Measurements from ENCODE around the gene ZNF518B.

The ZNF518B gene, protein sequence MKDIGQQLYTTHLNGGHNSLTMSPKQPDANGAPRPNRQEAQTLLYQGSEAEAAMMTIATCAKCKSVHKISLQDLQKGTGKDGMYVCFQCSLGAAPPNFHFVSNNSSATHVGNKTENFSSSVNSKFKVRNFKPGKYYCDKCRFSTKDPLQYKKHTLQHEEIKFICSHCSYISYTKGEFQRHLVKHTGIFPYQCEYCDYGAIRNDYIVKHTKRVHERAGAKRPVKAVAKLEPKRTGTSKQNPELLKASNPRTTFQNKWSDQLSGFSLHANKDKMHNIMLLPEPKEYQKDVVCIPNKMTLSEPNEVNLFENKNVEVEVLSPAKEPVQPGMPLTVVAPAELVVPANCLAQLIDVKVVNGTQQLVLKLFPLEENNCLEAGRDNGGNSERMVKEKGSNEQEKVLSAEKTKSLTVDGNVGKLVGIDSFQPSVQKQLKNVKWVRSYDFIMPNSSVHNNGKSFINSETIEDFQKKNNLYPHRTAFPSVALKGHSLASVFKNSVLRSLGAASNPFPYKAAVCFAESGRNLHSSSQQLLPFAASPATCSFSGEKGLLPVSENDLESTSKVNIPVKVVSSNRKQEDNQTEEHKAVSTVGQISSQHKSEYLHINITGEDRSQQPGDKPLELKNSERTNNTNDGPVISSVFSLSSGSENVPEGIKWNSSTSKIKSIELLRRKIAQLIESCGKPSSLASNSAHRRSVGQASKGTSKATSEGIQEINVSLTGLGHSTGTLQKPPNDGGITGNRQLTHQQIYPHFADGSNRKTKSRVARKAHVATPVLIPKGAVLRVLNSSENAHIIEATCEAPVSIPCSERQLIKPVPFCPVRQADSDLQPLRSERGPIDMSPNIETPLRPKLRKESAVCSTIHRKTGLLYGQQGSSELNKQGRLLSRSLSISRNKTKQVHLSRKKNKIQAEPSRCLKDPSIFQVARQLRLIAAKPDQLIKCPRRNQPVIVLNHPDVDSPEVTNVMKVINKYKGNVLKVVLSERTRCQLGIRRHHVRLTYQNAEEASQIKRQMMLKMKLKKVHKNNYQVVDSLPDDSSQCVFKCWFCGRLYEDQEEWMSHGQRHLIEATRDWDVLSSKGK

GRCh38 chr4:10457255-10457801, at the start of gene ZNF518B:
Gene ZNF518B, minus strand, starts transcription at chr4:10457426. Its CDS starts 11,098 bp downstream, at chr4:10446328.
- DNase-seq (ENCODE audit: low read depth): peak; percentile 9
- H3K4me3 ChIP-seq (ENCODE audit: low read depth, low read length): peak within 1 kb of the TSS; percentile 60

- no peak for DNase-seq (ENCODE audit: low read depth)
- no peak overlapping the region for H3K4me3 ChIP-seq (ENCODE audit: low read depth, low read length)
Observed at GRCh38 chr4:10506077-10506476, 48.9 kb upstream of the ZNF518B start.

DNA sequence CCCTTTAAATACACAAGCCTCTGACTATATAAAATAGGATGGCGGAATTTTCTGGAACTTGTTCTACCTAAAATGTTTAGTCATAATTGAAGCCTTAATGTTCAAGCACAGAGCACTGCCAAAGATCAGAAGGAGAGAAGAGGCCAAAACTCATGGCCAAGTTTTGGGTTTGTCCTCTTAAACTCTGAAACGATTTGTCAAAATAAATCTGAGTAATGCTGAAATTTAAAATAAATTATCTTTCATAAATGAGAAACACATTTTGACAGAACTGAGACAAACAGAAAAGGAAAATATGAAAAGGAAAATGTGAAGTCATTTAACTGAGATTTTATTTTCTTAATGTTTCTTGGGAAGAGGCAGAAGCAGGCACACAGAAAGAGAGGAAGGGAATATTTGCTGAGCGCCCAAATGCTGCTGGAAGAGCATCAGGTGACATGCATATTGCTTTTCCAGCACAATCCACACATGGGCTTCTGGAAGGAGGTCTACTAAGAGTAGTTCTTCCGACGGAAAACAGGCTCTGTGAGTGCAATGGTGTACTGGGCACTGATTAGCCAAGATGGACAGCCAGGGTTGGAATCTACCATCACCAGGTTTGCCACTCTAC, 47.4 kb upstream of the ZNF518B start:
- no peak overlapping the region for H3K4me3 ChIP-seq (ENCODE audit: low read depth, low read length)
- no peak for DNase-seq (ENCODE audit: low read depth)

DNA sequence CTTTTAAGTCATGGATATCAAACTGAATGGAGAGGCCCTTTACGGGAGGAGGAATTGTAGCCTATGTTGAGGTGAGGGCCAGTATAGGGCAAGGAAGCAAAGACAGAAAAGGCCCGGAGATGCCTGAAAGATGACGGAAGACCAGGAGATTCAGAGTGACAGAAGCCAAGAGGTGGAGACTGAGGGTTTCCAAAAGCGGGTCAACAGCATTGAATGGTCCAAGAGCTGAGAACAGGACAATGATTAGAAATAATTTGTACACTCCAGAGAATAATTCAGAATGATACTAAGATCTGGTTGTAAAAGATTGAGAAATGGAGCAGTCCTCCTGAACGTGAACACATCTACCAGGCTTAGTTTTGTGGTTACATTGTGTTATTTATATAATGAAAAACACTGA, 45.5 kb upstream of the ZNF518B start:
- no peak overlapping the region for H3K4me3 ChIP-seq (ENCODE audit: low read depth, low read length)
- DNase-seq (ENCODE audit: low read depth): no peak

GRCh38 chr4:10500776-10501175, 43.5 kb upstream of the ZNF518B start:
- DNase-seq (ENCODE audit: low read depth): no peak
- no peak overlapping the region for H3K4me3 ChIP-seq (ENCODE audit: low read depth, low read length)

DNA sequence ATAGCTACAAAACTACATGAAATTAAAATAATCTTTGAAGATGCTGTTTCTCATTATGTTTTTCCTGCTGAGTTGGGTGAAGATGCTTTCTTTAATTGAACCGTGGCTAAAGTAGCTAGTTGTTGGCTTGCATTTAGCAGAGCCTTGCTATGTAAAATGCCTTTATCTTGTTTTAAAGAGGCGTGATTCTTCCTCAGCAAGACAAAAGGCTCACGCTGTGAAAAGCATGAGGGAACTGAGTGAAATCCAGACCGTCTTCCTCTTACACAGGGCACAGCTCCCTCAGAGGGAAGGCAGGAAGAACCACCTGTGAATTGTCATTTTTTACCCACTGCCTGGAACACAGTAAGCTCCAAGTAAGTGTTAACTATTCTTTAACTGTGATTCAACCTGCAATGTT, 39.0 kb upstream of the ZNF518B start:
- no peak overlapping the region for H3K4me3 ChIP-seq (ENCODE audit: low read depth, low read length)
- no peak for DNase-seq (ENCODE audit: low read depth)

DNA sequence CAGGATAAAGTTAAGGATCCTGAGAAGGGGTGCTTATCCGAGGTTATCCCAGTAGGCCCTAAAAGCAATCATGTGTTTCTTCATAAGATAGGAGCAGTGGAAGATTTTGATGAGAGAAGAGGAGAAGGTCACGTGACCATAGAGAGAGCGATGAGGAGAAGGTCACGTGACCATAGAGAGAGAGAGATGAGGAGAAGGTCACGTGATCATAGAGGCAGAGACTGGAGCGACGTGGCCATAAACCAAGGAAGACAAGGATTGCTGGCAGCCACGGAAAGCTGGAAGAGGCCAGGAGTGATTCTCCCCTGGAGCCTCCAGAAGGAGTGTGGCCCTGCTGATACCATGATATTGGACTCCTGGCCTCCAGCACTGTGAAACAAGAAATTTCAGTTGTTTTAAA, 38.4 kb upstream of the ZNF518B start:
- no peak for DNase-seq (ENCODE audit: low read depth)
- no peak overlapping the region for H3K4me3 ChIP-seq (ENCODE audit: low read depth, low read length)

DNA sequence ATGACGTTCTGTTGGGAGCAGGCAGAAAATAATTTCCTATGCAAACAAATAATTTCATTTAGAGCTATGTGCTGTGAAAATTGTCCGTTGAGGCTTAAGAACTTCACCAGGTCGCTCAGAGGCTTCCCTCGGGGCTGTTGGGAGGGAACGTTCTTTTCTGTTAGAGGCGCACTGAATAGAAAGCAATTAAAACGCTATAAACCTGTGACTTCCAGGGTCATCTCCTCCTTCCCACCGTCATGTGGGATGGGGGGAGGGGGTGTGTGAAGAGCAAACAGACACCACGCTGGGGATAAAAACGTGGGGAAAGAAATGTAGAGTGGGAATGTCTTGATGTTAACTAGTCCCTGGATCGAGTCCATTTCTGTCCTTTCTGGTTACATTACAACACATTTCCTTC, 35.2 kb upstream of the ZNF518B start:
- DNase-seq (ENCODE audit: low read depth): no peak
- H3K4me3 ChIP-seq (ENCODE audit: low read depth, low read length): no peak overlapping the region

DNA sequence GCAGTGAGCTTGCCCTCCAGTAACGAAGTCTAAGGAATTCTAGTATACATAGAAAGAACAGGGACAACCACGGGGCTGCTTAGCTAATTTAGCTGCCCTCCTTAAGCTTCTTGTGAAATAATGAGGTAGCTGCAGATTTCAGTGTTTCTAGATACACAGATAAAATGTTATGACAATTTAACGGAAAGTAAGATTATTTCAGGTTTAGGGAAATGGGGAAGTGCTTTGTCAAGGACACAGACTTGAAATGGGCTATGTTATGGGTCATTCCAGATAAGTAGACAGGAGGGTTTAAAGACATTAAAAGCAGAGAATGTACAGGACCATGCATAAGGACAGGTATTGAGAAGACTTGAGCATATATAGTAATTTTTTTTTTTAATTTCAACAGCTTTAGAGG, 34.2 kb upstream of the ZNF518B start:
- no peak for DNase-seq (ENCODE audit: low read depth)
- H3K4me3 ChIP-seq (ENCODE audit: low read depth, low read length): no peak overlapping the region

GRCh38 chr4:10490996-10491395, 33.8 kb upstream of the ZNF518B start:
- no peak for DNase-seq (ENCODE audit: low read depth)
- H3K4me3 ChIP-seq (ENCODE audit: low read depth, low read length): no peak overlapping the region

GRCh38 chr4:10482913-10483312, 25.7 kb upstream of the ZNF518B start:
- DNase-seq (ENCODE audit: low read depth): no peak

GRCh38 chr4:10480616-10481015, 23.4 kb upstream of the ZNF518B start:
- no peak overlapping the region for H3K4me3 ChIP-seq (ENCODE audit: low read depth, low read length)
- DNase-seq (ENCODE audit: low read depth): no peak

More at GRCh38 chr4:10482913-10483312, 25.7 kb upstream of the ZNF518B start:
- H3K4me3 ChIP-seq (ENCODE audit: low read depth, low read length): no peak overlapping the region

DNA sequence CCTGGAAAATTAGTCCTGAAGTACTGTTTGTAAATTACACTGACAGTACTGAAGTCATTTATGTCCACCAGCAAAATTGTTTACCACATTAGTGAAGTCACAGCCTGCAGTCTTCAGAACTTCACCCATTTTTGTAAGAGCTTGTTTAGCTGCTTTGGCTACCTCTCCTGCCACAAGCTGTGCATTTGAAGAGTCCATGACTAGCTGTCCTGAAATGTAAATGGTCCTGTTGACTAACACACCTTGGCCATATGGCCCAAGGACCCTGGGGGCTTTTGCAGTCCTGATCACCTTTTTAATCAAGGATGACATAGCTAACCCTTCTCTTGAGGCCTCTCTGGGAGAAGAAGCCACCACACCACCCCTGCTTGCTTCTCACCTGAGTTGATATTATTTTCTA, 21.4 kb upstream of the ZNF518B start:
- DNase-seq (ENCODE audit: low read depth): no peak
- H3K4me3 ChIP-seq (ENCODE audit: low read depth, low read length): no peak overlapping the region

DNA sequence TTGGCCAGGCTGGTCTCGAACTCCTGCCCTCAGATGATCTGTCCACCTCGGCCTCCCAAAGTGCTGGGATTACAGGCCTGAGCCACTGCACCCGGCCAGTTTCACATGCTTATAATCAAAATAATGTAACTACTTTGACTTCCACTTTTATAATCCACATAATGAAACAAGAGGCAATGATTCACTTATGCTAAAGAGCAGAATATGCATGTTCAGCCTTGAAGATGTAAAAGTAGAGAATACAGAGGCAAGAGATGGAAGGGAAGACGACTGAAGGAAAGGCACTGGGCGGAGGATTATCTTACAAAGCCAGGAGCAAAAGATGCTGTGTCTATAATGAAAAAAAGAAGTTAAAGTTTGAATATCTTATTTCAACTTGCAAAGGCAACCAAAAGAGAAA, 13.3 kb upstream of the ZNF518B start:
- DNase-seq (ENCODE audit: low read depth): no peak
- no peak overlapping the region for H3K4me3 ChIP-seq (ENCODE audit: low read depth, low read length)

DNA sequence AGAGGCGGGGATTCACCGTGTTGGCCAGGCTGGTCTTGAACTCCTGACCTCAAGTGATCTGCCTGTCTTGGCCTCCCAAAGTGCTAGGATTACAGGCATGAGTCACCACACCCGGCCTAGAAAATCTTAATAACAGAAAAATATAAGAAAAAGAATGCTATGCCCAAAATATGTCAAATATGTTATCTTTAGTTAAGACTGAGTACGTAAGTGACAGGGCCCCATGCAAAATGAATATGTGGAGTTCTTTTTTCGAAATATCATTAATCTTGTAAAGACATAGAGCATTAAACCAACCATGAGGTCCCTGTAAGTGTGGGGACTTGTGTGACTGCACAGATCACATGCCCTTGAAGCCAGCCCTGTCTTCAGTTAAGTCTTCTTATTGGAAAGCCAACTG, 8.9 kb upstream of the ZNF518B start:
- no peak for DNase-seq (ENCODE audit: low read depth)
- H3K4me3 ChIP-seq (ENCODE audit: low read depth, low read length): no peak overlapping the region

DNA sequence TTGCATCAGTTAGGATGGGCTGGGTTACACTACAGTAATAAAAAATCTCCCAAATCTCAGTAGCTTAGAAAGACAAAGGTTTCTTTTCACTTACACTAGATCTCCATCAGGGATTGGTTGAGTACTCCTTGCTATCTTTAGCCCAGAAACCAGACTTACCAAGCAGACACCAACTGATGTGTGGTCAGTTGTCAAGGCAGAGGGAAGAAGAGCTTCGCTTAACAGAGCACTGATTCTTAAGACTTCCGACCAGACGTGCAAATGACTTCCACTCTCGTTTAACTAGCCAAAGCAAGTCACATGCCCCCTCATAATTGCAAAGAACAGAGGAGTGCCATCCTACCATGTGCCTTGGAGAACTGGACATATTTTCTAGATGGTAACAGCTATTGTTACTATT, 5.7 kb upstream of the ZNF518B start:
- DNase-seq (ENCODE audit: low read depth): no peak
- no peak overlapping the region for H3K4me3 ChIP-seq (ENCODE audit: low read depth, low read length)

DNA sequence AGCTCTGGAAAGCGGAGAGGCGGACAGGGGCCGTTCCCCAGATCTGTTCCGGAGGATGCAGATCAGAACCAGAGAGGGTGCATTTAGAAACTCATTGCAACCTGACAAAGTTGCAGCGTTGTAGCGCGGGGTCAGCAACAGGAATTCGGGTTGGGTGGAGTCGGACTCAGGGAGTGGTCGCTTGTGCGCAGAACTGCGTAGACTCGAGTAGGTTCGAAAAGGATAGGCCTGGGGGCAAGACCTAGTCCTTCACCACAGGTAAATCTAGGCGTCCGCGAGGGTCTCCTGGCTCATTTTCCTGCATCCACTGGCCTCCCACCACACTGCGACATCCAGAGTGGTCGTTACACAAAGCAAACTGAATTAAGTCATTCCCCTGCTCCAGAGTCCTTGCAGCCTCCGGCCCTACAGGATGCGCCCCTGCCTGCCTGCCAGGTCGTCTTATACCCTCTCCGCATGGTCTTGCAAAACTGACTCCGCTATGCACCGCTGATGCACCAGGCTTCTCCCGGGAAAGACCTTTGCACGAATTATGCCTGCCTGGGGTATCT, 4.7 kb upstream of the ZNF518B start:
- DNase-seq (ENCODE audit: low read depth): no peak

DNA sequence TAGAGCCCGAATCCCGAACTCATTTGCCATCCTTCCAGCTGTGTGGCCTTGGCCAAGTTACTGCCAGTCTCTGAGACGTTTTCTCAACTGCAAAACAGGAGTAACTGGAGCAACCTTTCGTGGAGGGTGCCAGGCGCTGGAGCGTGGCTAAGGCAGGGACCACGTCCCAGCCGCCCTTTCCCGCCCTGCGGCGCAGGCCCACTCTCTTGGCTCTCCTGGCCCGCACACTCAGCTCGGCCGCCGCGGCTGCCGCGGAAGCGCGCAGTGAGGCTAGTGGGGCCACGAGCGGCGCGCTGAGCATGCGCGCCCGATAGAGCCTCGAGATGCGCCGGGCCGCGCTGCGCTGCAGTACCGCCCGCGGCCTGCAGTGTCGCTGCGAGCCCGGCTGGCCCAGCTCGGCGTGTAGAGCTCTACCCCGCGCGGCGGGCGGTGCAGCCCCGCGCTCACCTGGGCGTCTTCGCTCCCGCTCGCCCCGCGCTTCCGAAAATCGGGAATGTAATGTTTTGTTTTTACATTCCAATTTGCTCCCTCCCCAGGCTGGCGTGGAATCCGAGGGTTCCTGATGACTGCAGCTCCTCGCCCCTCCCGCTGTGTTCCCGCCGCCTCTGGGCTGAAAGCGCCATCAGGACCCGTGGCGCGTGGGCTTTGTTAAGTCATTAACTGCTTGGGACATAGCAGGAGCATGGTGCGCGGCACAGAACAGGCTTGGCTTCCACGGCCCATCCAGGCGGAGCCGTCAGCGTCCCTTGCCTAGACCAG, 4.0 kb upstream of the ZNF518B start:
- peak; percentile 14 for DNase-seq (ENCODE audit: low read depth)
- peak overlapping the region; percentile 44 for H3K4me3 ChIP-seq (ENCODE audit: low read depth, low read length)

More for the DNA sequence above, 4.7 kb upstream of the ZNF518B start:
- peak overlapping the region; percentile 44 for H3K4me3 ChIP-seq (ENCODE audit: low read depth, low read length)

Measured in skeletal muscle cell (primary cell).